ENCODE results near the gene COL11A1.
"Not testable (repeated sequence)": the region's sequence is repeated elsewhere in the genome, so short reads cannot be mapped to it uniquely, and the experiment has no call there.

The COL11A1 gene

GRCh38 chr1:102834688-102835320, 273.5 kb downstream of the COL11A1 start:
- no peak for DNase-seq

GRCh38 chr1:102833151-102833550, 275.2 kb downstream of the COL11A1 start:
- no peak for DNase-seq

DNA sequence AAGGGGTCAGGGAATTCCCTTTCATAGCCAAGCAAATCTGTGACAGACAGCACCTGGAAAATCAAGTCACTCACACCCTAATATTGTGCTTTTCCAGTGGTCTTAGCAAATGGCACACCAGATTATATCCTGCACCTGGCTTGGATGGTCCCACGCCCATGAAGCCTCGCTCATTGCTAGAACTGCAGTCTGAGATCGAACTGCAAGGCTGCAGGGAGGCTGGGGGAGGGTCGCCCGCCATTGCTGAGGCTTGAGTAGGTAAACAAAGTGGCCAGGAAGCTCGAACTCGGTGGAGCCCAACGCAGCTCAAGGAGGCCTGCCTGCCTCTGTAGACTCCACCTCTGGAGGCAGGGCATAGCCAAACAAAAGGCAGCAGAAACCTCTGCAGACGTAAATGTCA, 281.6 kb downstream of the COL11A1 start:
- DNase-seq, result not testable (repeated sequence)

Measured in right kidney (tissue), 1 donor.